Endodermal cell (in vitro differentiated cells): ENCODE results near the gene BICD1. TPM values are rescaled to one million over a fixed set of nuclear protein-coding genes. Genes with fewer than 3 reads are reported as not detected.
A peak's percentile ranks its signal among the peaks of the same experiment; 100 is the strongest.

ENCODE experiments used
- DNase-seq: peaks from one replicate; pipeline ENCODE4 v3.0.0-alpha.2; 2017
- H3K27ac ChIP-seq: 2 replicates; pipeline ENCODE4 v1.5.1; 2013; ENCODE audit warnings: mild to moderate bottlenecking, low read depth, low read length, moderate library complexity
- H3K27me3 ChIP-seq: 2 replicates; pipeline ENCODE4 v1.6.1; 2013; ENCODE audit warnings: mild to moderate bottlenecking, low read length, moderate library complexity; ENCODE audit not compliant: insufficient read depth, control insufficient read depth, poor library complexity, severe bottlenecking
- H3K36me3 ChIP-seq: 2 replicates; pipeline ENCODE4 v1.7.0; 2013; ENCODE audit warnings: mild to moderate bottlenecking, low read length, moderate library complexity; ENCODE audit not compliant: control insufficient read depth, insufficient read depth
- H3K4me1 ChIP-seq: one replicate; pipeline ENCODE4 v1.7.0; 2013; ENCODE audit warnings: low read length; ENCODE audit not compliant: control insufficient read depth, insufficient read depth
- H3K4me3 ChIP-seq: 2 replicates; pipeline ENCODE4 v1.5.1; 2013; ENCODE audit warnings: mild to moderate bottlenecking, low read length, moderate library complexity
- H3K9ac ChIP-seq: 2 replicates; pipeline ENCODE4 v1.6.1; 2013; ENCODE audit warnings: mild to moderate bottlenecking, low read length, moderate library complexity; ENCODE audit not compliant: poor library complexity, severe bottlenecking; ENCODE audit errors: extremely low read depth
- H3K9me3 ChIP-seq: 2 replicates; pipeline ENCODE4 v1.6.1; 2013; ENCODE audit warnings: mild to moderate bottlenecking, low read length, moderate library complexity; ENCODE audit not compliant: control insufficient read depth
- H3K27ac Mint-ChIP-seq: 2 replicates; pipeline ENCODE4 v1.8.0; 2020; ENCODE audit warnings: mixed read lengths
- H3K27me3 Mint-ChIP-seq: 2 replicates; pipeline ENCODE4 v1.8.0; 2021; ENCODE audit warnings: mild to moderate bottlenecking, mixed read lengths; ENCODE audit not compliant: insufficient read depth
- H3K36me3 Mint-ChIP-seq: 2 replicates; pipeline ENCODE4 v1.8.0; 2020; ENCODE audit warnings: low read depth, mixed read lengths
- H3K4me1 Mint-ChIP-seq: 2 replicates; pipeline ENCODE4 v1.8.0; 2020; ENCODE audit warnings: mixed read lengths
- H3K4me3 Mint-ChIP-seq: 2 replicates; pipeline ENCODE4 v1.8.0; 2020; ENCODE audit warnings: mild to moderate bottlenecking, moderate library complexity, mixed read lengths
- H3K9me3 Mint-ChIP-seq: 2 replicates; pipeline ENCODE4 v1.8.0; 2020; ENCODE audit warnings: mild to moderate bottlenecking, mixed read lengths
- CTCF ChIP-seq: fragments of 200-600 bp; sonication (generic); conservative IDR thresholded peaks from 2 replicates; pipeline ENCODE4 v1.5.0; 2021; ENCODE audit warnings: antibody characterized with exemption, mild to moderate bottlenecking
- WGBS, 2 experiments: methylation state at CpG; one replicate each; pipeline versions ENCODE4 v1.1.5 to v1.1.7; 2013; ENCODE audit warnings: missing lambda C conversion rate in 2 of 2, mixed read lengths in 1 of 2; ENCODE audit not compliant: insufficient coverage in 1 of 2, insufficient read length in 1 of 2; 5-methylcytosine and 5-hydroxymethylcytosine counted together
- total RNA-seq, 2 donors: library from RNA; stranded (reverse); fragmentation: NEBNext Ultra II Directional in 1 of 2; extraction: Animal tissue kit (Norgen Biotek cat#: 25700) in 1 of 2; gene quantifications; 2 replicates in 1 of 2; 3 replicates in 1 of 2; pipeline ENCODE4 v1.2.1, GENCODE V29; 2021

Gene BICD1
- total RNA-seq, 2 donors from 2014 or later: 56.0 to 101 TPM

GRCh38 chr12:32301216-32301615 lies 194.6 kb downstream of the BICD1 start:
- no peaks in the 10 kb centered on the region for H3K9me3 Mint-ChIP-seq
- Histone ChIP-seq H3K36me3 (no peaks in the 10 kb centered on the region), H3K27me3 (no peaks in the 10 kb centered on the region), H3K9me3 (no peaks in the 10 kb centered on the region), H3K27ac (no peak overlapping the region), H3K4me3 (no peak overlapping the region), H3K4me1 (no peaks in the 10 kb centered on the region), H3K9ac (no peak overlapping the region)
- TF ChIP-seq CTCF: no peak
- H3K4me1 Mint-ChIP-seq: peaks cover 13% of the 10 kb centered on the region
- no peaks in the 10 kb centered on the region for H3K27me3 Mint-ChIP-seq
- WGBS, 2 experiments: 93 to 100% methylated on average over 2 to 5 of the region's 5 CpGs
- H3K27ac Mint-ChIP-seq: peak overlapping the region; percentile 62
- H3K4me3 Mint-ChIP-seq: no peak overlapping the region
- peaks cover 35% of the 10 kb centered on the region for H3K36me3 Mint-ChIP-seq
- DNase-seq: no peak

GRCh38 chr12:32302218-32303173 lies 195.8 kb downstream of the BICD1 start:
- H3K4me1 Mint-ChIP-seq: peaks cover 12% of the 10 kb centered on the region
- Histone ChIP-seq H3K4me3 (no peak overlapping the region), H3K9me3 (no peaks in the 10 kb centered on the region), H3K4me1 (peaks cover 2% of the 10 kb centered on the region), H3K9ac (no peak overlapping the region), H3K27me3 (no peaks in the 10 kb centered on the region), H3K27ac (no peak overlapping the region), H3K36me3 (no peaks in the 10 kb centered on the region)
- H3K9me3 Mint-ChIP-seq: no peaks in the 10 kb centered on the region
- peak; percentile 99 for TF ChIP-seq CTCF
- no peak overlapping the region for H3K27ac Mint-ChIP-seq
- WGBS, 2 experiments: 68 to 87% methylated on average over 3 to 6 of the region's 6 CpGs
- H3K4me3 Mint-ChIP-seq: no peak overlapping the region
- no peaks in the 10 kb centered on the region for H3K27me3 Mint-ChIP-seq
- peak; percentile 85 for DNase-seq
- H3K36me3 Mint-ChIP-seq: peaks cover 42% of the 10 kb centered on the region

GRCh38 chr12:32303174-32303549 lies 196.5 kb downstream of the BICD1 start:
- WGBS, 2 experiments: 90 to 100% methylated on average over 3 to 5 of the region's 5 CpGs
- no peaks in the 10 kb centered on the region for H3K9me3 ChIP-seq
- no peaks in the 10 kb centered on the region for H3K9me3 Mint-ChIP-seq
- no peak for DNase-seq
- peaks cover 6% of the 10 kb centered on the region for H3K4me1 ChIP-seq
- H3K27me3 Mint-ChIP-seq: no peaks in the 10 kb centered on the region
- H3K9ac ChIP-seq: no peak overlapping the region
- no peak overlapping the region for H3K4me3 ChIP-seq
- no peaks in the 10 kb centered on the region for H3K27me3 ChIP-seq
- peaks cover 36% of the 10 kb centered on the region for H3K36me3 Mint-ChIP-seq
- H3K27ac ChIP-seq: no peak overlapping the region
- H3K36me3 ChIP-seq: no peaks in the 10 kb centered on the region
- H3K4me1 Mint-ChIP-seq: peaks cover 19% of the 10 kb centered on the region
- H3K4me3 Mint-ChIP-seq: no peak overlapping the region
- no peak overlapping the region for H3K27ac Mint-ChIP-seq
- no peak for TF ChIP-seq CTCF
